Activated T-cell treated with anti-CD3 and anti-CD28 coated beads, Interleukin-2, amount 50 U/mL, for 24 hours (primary cell): ENCODE measurements around the gene MAN2A2.
A peak's percentile ranks its signal among the peaks of the same experiment; 100 is the strongest.

ENCODE experiments used
- DNase-seq: peaks from one replicate; pipeline ENCODE4 v3.0.0-alpha.2; 2020
- H3K27ac Mint-ChIP-seq: 2 replicates; pipeline ENCODE4 v1.8.0; 2020; ENCODE audit warnings: mild to moderate bottlenecking, mixed read lengths
- H3K27me3 Mint-ChIP-seq: 2 replicates; pipeline ENCODE4 v1.8.0; 2020; ENCODE audit warnings: mixed read lengths
- H3K36me3 Mint-ChIP-seq: 2 replicates; pipeline ENCODE4 v1.8.0; 2020; ENCODE audit warnings: low read depth, mixed read lengths
- H3K4me1 Mint-ChIP-seq: 2 replicates; pipeline ENCODE4 v1.8.0; 2020; ENCODE audit warnings: low read depth, mixed read lengths
- H3K4me3 Mint-ChIP-seq: 2 replicates; pipeline ENCODE4 v1.8.0; 2020; ENCODE audit warnings: mild to moderate bottlenecking, moderate library complexity, mixed read lengths
- H3K9me3 Mint-ChIP-seq: 2 replicates; pipeline ENCODE4 v1.8.0; 2020; ENCODE audit warnings: mixed read lengths

The MAN2A2 gene

DNA sequence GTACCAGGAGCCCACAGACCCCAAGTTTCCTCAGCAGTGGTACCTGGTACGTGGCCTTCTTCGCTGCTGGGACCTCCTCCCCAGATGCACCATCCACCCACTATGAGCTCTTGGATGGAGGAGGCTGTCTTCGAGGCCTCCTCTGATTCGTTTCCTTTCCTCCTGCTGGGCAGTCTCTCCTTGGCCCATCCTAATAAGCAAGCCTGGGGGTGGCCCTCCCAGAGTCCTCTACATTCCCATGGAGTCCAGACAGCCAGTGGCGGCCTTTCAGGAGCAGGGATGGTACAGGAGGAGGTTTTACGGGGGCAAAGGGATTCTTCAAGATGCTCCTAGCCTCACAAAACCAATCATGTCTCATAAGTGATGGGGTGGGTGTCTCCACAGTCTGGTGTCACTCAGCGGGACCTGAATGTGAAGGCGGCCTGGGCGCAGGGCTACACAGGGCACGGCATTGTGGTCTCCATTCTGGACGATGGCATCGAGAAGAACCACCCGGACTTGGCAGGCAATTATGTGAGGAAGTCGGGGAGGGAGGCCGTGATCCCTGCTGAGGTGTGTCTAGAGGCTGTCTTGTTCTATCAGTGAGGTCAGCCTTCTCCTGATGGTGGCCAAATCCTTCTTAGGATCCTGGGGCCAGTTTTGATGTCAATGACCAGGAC lies 26.5 kb upstream of the MAN2A2 start:
- no peaks in the 10 kb centered on the region for H3K9me3 Mint-ChIP-seq

DNA sequence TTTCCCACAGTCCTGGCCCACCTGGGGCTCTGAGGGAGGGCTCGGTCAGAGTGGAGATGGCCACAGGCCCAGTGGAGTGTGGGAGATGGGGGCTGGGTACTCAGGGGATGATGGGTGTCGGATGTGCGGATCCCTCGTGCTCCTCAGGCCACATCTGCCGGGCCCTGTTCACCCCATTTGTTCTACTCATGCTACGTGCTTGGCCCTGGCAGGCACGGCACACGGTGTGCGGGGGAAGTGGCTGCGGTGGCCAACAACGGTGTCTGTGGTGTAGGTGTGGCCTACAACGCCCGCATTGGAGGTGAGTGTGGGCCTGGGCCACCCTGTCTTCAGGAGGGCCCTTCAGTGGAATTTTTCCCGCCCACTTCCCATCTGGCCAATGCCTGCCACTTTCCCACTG lies 25.8 kb upstream of the MAN2A2 start:
- Mint-ChIP-seq H3K36me3 (peaks cover 96% of the 10 kb centered on the region), H3K4me1 (peaks cover 30% of the 10 kb centered on the region), H3K27ac (peak overlapping the region; percentile 81), H3K27me3 (no peaks in the 10 kb centered on the region), H3K4me3 (no peak overlapping the region), H3K9me3 (no peaks in the 10 kb centered on the region)
- DNase-seq: no peak

More for the DNA sequence above, 26.5 kb upstream of the MAN2A2 start:
- Mint-ChIP-seq H3K4me3 (no peak overlapping the region), H3K27ac (peak overlapping the region; percentile 81), H3K4me1 (peaks cover 30% of the 10 kb centered on the region), H3K27me3 (no peaks in the 10 kb centered on the region), H3K36me3 (peaks cover 92% of the 10 kb centered on the region)
- no peak for DNase-seq

DNA sequence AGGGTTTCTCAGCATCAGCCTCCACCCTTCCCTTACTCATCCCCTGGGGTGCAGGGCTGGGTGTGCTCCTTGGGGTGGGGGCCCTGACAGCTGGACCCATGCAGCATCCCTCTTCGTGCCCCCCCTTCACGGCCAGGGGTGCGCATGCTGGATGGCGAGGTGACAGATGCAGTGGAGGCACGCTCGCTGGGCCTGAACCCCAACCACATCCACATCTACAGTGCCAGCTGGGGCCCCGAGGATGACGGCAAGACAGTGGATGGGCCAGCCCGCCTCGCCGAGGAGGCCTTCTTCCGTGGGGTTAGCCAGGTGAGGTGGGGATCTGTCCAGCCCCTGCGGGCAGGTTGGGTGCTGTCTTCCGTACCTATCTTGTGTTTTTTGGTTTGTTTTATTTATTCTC lies 25.1 kb upstream of the MAN2A2 start:
- Mint-ChIP-seq H3K27me3 (no peaks in the 10 kb centered on the region), H3K36me3 (peaks cover 95% of the 10 kb centered on the region), H3K9me3 (no peaks in the 10 kb centered on the region), H3K4me1 (peaks cover 26% of the 10 kb centered on the region), H3K27ac (peak overlapping the region; percentile 44), H3K4me3 (no peak overlapping the region)
- DNase-seq: no peak

DNA sequence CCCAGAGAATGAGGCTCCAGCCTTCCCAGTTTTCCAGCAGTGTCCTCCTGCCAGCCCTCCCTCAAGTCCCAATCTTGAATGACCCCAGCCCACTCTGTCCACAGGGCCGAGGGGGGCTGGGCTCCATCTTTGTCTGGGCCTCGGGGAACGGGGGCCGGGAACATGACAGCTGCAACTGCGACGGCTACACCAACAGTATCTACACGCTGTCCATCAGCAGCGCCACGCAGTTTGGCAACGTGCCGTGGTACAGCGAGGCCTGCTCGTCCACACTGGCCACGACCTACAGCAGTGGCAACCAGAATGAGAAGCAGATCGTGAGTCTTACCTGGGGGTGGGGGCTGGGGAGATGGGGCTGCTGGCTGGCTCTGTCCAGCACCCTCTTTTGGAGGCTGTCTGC lies 24.4 kb upstream of the MAN2A2 start:
- no peak overlapping the region for H3K4me3 Mint-ChIP-seq
- DNase-seq: no peak
- H3K9me3 Mint-ChIP-seq: no peaks in the 10 kb centered on the region
- H3K4me1 Mint-ChIP-seq: peaks cover 24% of the 10 kb centered on the region
- H3K36me3 Mint-ChIP-seq: peaks cover 92% of the 10 kb centered on the region
- peak overlapping the region; percentile 44 for H3K27ac Mint-ChIP-seq
- no peaks in the 10 kb centered on the region for H3K27me3 Mint-ChIP-seq

DNA sequence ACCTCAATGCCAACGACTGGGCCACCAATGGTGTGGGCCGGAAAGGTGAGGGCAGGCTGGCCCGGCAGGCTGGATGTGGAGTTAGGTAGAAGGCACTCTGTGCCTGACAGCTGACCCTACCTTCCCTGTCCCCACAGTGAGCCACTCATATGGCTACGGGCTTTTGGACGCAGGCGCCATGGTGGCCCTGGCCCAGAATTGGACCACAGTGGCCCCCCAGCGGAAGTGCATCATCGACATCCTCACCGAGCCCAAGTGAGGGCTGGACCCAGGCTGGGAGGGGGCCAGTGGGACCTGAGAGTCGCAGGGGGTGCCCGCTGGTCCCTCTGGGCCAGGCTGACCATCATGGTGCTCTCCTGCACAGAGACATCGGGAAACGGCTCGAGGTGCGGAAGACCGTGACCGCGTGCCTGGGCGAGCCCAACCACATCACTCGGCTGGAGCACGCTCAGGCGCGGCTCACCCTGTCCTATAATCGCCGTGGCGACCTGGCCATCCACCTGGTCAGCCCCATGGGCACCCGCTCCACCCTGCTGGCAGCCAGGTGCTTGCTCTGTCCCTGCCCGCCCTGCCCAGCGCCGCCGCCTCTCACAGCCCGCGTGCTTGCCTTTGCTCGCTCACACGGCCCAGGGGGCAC lies 23.3 kb upstream of the MAN2A2 start:
- Mint-ChIP-seq H3K27me3 (no peaks in the 10 kb centered on the region), H3K36me3 (peaks cover 83% of the 10 kb centered on the region), H3K27ac (peak overlapping the region; percentile 40), H3K9me3 (no peaks in the 10 kb centered on the region), H3K4me3 (no peak overlapping the region), H3K4me1 (peaks cover 13% of the 10 kb centered on the region)
- no peak for DNase-seq

DNA sequence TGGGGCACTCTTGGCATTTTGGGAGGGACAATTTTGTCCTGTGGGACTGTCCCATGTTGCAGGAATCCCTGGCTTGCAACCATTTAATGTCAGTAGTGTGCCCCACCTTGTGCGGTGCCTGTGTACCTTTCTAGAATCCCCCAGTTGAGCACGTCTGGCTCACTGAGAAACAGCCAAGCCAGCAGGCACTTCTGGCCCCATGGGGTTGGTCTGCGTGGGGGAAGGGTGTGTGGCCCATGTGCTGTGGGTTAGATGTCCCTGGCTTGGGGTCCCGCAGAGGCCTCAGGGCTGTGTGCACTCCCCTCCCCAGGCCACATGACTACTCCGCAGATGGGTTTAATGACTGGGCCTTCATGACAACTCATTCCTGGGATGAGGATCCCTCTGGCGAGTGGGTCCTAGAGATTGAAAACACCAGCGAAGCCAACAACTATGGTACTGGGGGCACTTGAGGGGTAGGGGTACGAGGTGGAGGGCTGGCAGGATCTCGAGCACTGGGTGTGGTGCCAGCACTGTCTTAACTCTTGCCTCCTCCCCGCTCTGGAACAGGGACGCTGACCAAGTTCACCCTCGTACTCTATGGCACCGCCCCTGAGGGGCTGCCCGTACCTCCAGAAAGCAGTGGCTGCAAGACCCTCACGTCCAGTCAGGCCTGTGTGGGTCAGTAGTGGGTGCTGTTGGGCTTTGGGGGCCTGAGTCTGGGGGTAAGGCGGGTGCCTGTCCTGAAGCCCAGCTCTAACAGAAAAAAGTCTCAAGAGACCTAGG lies 22.5 kb upstream of the MAN2A2 start:
- Mint-ChIP-seq H3K4me3 (no peak overlapping the region), H3K9me3 (no peaks in the 10 kb centered on the region), H3K27me3 (no peaks in the 10 kb centered on the region), H3K4me1 (peaks cover 16% of the 10 kb centered on the region), H3K27ac (no peak overlapping the region), H3K36me3 (peaks cover 77% of the 10 kb centered on the region)
- no peak for DNase-seq

DNA sequence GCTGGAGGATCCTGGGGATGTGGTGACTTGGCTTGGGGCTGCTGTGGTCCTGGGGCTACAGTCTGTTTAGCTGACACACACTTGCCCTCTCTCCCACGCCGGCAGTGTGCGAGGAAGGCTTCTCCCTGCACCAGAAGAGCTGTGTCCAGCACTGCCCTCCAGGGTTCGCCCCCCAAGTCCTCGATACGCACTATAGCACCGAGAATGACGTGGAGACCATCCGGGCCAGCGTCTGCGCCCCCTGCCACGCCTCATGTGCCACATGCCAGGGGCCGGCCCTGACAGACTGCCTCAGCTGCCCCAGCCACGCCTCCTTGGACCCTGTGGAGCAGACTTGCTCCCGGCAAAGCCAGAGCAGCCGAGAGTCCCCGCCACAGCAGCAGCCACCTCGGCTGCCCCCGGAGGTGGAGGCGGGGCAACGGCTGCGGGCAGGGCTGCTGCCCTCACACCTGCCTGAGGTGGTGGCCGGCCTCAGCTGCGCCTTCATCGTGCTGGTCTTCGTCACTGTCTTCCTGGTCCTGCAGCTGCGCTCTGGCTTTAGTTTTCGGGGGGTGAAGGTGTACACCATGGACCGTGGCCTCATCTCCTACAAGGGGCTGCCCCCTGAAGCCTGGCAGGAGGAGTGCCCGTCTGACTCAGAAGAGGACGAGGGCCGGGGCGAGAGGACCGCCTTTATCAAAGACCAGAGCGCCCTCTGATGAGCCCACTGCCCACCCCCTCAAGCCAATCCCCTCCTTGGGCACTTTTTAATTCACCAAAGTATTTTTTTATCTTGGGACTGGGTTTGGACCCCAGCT lies 21.7 kb upstream of the MAN2A2 start:
- Mint-ChIP-seq H3K4me3 (no peak overlapping the region), H3K9me3 (no peaks in the 10 kb centered on the region), H3K27ac (no peak overlapping the region), H3K36me3 (peaks cover 69% of the 10 kb centered on the region), H3K4me1 (peaks cover 21% of the 10 kb centered on the region), H3K27me3 (no peaks in the 10 kb centered on the region)
- no peak for DNase-seq

DNA sequence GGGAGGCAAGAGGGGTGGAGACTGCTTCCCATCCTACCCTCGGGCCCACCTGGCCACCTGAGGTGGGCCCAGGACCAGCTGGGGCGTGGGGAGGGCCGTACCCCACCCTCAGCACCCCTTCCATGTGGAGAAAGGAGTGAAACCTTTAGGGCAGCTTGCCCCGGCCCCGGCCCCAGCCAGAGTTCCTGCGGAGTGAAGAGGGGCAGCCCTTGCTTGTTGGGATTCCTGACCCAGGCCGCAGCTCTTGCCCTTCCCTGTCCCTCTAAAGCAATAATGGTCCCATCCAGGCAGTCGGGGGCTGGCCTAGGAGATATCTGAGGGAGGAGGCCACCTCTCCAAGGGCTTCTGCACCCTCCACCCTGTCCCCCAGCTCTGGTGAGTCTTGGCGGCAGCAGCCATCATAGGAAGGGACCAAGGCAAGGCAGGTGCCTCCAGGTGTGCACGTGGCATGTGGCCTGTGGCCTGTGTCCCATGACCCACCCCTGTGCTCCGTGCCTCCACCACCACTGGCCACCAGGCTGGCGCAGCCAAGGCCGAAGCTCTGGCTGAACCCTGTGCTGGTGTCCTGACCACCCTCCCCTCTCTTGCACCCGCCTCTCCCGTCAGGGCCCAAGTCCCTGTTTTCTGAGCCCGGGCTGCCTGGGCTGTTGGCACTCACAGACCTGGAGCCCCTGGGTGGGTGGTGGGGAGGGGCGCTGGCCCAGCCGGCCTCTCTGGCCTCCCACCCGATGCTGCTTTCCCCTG lies 21.0 kb upstream of the MAN2A2 start:
- Mint-ChIP-seq H3K9me3 (no peaks in the 10 kb centered on the region), H3K27ac (no peak overlapping the region)
- DNase-seq: no peak

DNA sequence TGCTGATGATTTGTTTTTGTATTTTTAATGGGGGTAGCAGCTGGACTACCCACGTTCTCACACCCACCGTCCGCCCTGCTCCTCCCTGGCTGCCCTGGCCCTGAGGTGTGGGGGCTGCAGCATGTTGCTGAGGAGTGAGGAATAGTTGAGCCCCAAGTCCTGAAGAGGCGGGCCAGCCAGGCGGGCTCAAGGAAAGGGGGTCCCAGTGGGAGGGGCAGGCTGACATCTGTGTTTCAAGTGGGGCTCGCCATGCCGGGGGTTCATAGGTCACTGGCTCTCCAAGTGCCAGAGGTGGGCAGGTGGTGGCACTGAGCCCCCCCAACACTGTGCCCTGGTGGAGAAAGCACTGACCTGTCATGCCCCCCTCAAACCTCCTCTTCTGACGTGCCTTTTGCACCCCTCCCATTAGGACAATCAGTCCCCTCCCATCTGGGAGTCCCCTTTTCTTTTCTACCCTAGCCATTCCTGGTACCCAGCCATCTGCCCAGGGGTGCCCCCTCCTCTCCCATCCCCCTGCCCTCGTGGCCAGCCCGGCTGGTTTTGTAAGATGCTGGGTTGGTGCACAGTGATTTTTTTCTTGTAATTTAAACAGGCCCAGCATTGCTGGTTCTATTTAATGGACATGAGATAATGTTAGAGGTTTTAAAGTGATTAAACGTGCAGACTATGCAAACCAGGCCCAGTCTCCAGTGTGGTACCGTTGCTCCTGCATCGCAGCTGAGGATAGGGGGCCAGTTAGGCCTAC lies 20.1 kb upstream of the MAN2A2 start:
- Mint-ChIP-seq H3K4me1 (peaks cover 19% of the 10 kb centered on the region), H3K9me3 (no peaks in the 10 kb centered on the region)

More for the DNA sequence above, 21.0 kb upstream of the MAN2A2 start:
- Mint-ChIP-seq H3K4me1 (peaks cover 19% of the 10 kb centered on the region), H3K36me3 (peaks cover 61% of the 10 kb centered on the region), H3K4me3 (no peak overlapping the region), H3K27me3 (no peaks in the 10 kb centered on the region)

GRCh38 chr15:90883526-90883975 lies 19.6 kb upstream of the MAN2A2 start:
- Mint-ChIP-seq H3K4me3 (no peak overlapping the region), H3K27me3 (peaks cover 2% of the 10 kb centered on the region), H3K27ac (peak overlapping the region; percentile 50), H3K9me3 (no peaks in the 10 kb centered on the region), H3K4me1 (peaks cover 17% of the 10 kb centered on the region), H3K36me3 (peaks cover 47% of the 10 kb centered on the region)
- DNase-seq: no peak

More for the DNA sequence above, 20.1 kb upstream of the MAN2A2 start:
- no peak overlapping the region for H3K4me3 Mint-ChIP-seq
- no peak for DNase-seq
- peaks cover 2% of the 10 kb centered on the region for H3K27me3 Mint-ChIP-seq
- H3K27ac Mint-ChIP-seq: peak overlapping the region; percentile 71
- H3K36me3 Mint-ChIP-seq: peaks cover 53% of the 10 kb centered on the region

- Mint-ChIP-seq H3K27me3 (peaks cover 2% of the 10 kb centered on the region), H3K9me3 (no peaks in the 10 kb centered on the region), H3K4me1 (peaks cover 17% of the 10 kb centered on the region), H3K36me3 (peaks cover 41% of the 10 kb centered on the region), H3K4me3 (peak within 1 kb of the TSS; percentile 17), H3K27ac (peak within 1 kb of the TSS; percentile 61)
- no peak for DNase-seq
These were observed 19.0 kb upstream of the MAN2A2 start, which contains the start of gene FES for GRCh38 chr15:90883976-90884718. Gene FES (plus strand): TSS chr15:90884504. CDS start chr15:90885046, 542 bp downstream.

DNA sequence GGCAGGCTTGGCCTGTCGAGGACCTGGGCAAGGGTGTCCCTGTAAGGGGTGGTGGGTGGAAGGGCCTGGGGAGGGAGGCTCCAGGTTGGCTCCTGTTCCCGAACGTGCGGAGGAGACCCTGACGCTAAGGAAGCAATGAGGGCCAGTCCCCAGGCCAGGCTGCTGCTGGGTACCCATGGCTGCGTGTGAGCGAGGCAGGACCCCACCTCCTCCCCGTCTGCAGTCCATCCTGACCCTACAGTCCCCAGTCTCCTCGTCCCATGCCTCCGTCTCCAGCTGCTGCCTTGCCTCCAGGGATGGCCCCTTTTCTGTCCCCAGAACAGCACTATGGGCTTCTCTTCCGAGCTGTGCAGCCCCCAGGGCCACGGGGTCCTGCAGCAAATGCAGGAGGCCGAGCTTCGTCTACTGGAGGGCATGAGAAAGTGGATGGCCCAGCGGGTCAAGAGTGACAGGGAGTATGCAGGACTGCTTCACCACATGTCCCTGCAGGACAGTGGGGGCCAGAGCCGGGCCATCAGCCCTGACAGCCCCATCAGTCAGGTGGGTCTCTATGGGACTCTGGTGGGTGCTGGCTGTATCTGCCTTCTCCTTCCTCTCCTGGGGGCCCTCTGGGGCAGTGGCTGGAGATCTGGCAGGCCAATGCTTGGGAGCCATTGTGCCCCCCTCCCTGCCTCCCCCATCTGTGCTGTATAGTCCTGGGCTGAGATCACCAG lies 18.2 kb upstream of the MAN2A2 start:
- H3K9me3 Mint-ChIP-seq: no peaks in the 10 kb centered on the region
- peaks cover 34% of the 10 kb centered on the region for H3K36me3 Mint-ChIP-seq
- peak overlapping the region; percentile 17 for H3K4me3 Mint-ChIP-seq

More for the DNA sequence above, 18.2 kb upstream of the MAN2A2 start:
- Mint-ChIP-seq H3K27me3 (peaks cover 2% of the 10 kb centered on the region), H3K4me1 (peaks cover 19% of the 10 kb centered on the region), H3K27ac (peak overlapping the region; percentile 61)
- no peak for DNase-seq
